Cardiac fibroblast (primary cell): Measurements from ENCODE around the gene ZNF716.

ENCODE experiments used
- DNase-seq, 2 donors: peaks; one replicate each; pipeline versions ENCODE4 v3.0.0 to v3.0.0-alpha.2; 2010; ENCODE audit warnings: low read depth in 2 of 2
- H3K4me3 ChIP-seq, 2 donors: replicated peaks in 1 of 2; 1 replicate in 1 of 2; 2 replicates in 1 of 2; pipeline ENCODE4 v1.5.1; 2011; ENCODE audit warnings: low read depth in 2 of 2, low read length in 2 of 2, mild to moderate bottlenecking in 2 of 2, moderate library complexity in 1 of 2
- TF ChIP-seq, protein P1 (sequence below): IDR thresholded peaks from one replicate; pipeline ENCODE4 v1.5.1; 2011; ENCODE audit warnings: low read depth, mild to moderate bottlenecking, low read length, inconsistent platforms

Gene ZNF716

DNA sequence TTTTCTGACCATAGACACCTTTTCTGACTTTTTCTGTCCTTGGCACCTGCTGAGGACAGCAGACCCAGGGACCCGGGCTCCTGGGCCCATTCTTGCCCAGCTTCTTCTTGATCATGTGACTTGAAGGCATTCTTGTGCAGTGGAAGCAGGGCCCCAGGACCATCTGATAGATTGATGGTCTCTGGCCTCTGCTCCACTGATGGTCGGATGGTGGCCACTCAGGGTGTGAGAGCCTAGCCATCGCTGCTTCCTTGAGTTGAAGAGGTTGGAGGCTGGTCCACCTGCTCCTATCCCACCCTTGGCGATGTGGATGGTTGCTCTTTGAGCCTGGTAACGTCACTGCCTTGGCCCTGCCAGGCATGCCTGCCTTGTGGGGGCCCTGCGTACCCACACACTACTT, 37.8 kb upstream of the ZNF716 start:
- TF ChIP-seq, protein P1, sequence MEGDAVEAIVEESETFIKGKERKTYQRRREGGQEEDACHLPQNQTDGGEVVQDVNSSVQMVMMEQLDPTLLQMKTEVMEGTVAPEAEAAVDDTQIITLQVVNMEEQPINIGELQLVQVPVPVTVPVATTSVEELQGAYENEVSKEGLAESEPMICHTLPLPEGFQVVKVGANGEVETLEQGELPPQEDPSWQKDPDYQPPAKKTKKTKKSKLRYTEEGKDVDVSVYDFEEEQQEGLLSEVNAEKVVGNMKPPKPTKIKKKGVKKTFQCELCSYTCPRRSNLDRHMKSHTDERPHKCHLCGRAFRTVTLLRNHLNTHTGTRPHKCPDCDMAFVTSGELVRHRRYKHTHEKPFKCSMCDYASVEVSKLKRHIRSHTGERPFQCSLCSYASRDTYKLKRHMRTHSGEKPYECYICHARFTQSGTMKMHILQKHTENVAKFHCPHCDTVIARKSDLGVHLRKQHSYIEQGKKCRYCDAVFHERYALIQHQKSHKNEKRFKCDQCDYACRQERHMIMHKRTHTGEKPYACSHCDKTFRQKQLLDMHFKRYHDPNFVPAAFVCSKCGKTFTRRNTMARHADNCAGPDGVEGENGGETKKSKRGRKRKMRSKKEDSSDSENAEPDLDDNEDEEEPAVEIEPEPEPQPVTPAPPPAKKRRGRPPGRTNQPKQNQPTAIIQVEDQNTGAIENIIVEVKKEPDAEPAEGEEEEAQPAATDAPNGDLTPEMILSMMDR: no peak
- H3K4me3 ChIP-seq: no peak overlapping the region
- no peak for DNase-seq

DNA sequence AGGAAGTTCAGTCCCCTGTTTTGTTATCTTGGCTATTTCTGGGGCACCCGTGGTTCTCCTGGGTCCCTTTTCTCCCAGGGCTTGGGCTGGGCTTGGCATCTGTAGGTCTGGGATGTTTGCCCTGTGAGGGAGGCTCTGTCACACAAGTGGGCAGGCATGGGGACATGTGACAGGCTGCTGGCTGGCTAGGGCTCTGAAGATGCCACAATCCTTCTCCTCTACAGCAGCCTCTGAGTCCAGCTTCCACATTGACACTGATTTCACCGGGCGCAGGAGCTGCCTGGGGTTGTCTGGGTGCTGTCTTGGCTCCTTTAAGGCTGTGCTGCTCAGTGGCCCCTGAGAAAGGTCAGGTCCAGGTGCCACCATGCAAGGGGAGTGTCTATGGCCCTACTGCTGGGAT, 37.4 kb upstream of the ZNF716 start:
- DNase-seq: no peak
- TF ChIP-seq, protein P1: no peak
- H3K4me3 ChIP-seq: no peak overlapping the region

DNA sequence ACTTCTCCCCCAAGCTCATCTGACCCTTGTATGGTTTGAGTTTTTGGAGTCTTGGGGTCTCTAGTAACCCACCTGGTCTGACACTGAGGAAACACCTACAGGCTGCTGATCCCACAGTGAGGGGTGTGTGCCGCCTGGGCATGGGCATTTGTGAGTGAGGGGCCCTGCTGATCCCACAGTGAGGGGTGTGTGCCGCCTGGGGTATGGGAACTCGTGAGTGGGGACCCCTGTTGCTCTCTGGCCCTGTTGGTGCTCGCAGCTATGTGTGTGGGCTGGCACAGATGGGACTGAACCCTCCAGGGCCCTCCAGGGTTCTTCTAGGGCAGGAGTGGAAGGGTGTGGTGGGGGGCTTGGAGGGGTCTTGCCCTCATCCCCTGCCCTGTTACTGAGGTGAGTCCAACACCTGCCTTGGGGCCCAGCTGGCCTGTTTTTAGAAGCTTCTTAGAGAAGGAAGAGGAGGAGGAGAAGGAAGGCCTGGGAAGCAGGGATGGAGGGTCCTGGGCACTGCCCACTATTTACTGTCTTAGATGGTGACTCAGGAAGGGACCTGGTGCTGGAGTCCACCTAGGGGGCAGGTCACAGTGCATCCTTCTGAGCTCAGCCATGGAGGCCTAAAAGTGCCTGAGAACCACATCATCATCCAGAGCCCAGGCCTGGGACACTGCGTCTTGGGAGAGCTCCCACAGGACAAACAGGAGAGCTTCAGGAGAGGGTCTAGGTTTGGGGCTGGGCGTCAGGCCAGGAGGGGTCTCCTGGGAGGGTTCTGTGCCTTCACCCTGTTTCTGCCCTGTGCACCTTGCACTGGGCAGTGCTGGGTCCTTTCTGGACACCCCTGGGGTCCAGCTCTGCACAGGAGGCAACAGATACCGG, 36.2 kb upstream of the ZNF716 start:
- no peak overlapping the region for H3K4me3 ChIP-seq
- TF ChIP-seq, protein P1: no peak
- no peak for DNase-seq

DNA sequence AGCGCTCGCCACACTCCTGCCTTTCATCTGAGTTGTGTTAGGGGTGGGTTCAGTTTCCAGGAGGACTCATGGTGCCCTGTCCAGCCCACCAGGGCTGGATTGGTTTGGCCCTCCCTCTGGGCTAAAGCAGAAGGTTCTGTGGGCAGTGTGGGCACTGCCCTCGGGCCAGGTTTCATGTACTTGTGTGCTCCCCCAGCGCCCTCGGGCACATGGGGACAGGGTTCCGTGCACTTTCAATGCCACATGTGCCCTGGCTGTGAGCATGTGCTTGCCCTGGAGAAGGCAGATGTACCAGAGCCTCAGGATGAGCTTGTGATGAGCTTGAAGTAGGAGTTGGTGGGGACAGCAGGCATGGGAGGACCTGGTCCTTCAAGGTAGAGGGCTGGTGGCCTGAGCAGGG, 35.6 kb upstream of the ZNF716 start:
- no peak for DNase-seq
- TF ChIP-seq, protein P1: no peak
- no peak overlapping the region for H3K4me3 ChIP-seq

DNA sequence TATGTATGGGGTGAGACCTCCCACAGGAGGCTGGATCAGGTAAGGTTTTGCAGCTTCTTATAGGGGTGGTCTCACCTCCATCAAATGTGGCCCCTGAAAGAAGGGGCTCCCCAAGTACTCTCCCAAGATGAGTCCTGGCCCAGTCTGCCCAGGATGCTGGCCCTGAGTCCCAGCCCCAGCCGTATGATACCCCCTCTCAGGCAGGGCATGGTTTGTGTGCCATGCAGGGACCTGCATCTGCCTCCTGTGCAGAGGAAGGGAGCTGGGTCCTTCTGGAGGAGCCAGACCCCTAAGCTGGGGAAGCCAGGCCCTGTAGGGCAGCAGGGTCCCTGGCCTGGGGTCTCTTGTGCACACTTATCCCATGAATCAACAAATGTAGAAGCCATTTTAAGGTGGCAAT, 35.1 kb upstream of the ZNF716 start:
- H3K4me3 ChIP-seq: no peak overlapping the region
- TF ChIP-seq, protein P1: no peak
- no peak for DNase-seq

DNA sequence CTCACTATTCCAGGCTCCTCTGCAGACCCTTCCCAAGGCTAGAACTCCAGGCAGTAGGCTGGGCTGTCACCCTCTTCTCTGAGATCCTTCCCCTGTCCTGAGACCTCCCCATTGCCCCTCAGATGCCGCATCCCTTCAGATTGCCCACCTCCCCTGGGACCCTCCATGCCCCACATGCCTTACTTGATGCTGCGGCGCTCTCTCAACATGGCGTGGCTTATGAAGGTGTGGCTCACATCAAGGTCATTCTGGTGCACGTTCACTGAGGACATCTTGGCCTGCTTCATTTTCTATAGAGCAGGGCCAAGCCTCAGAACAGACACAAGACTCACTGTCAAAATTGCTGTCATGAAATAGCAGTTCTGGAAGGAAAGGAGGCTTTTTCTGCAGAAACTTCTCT, 34.7 kb upstream of the ZNF716 start:
- TF ChIP-seq, protein P1: no peak
- no peak for DNase-seq
- no peak overlapping the region for H3K4me3 ChIP-seq
